HCT116 (cell line): ENCODE measurements around the gene UFD1. TPM values are rescaled to one million over a fixed set of nuclear protein-coding genes. Genes with fewer than 3 reads are reported as not detected.

Experiments used
- ATAC-seq: fragments of 200-7000 bp; cut with Tn5 transposase; 2 replicates; pipeline ENCODE4 v1.9.1; 2020; ENCODE audit warnings: mild to moderate bottlenecking, moderate library complexity
- BruUV-seq: library from RNA; stranded (reverse); fragments of 400-500 nt; replicated peaks from 2 replicates; lab custom pipeline; 2021; lab: Mats Ljungman, UMichigan
- CTCF ChIA-PET: fragments of 300-600 bp; sonication (Branson Sonifier 250); formaldehyde crosslinking; loops from one replicate; lab custom pipeline; 2021; ENCODE audit warnings: antibody characterized with exemption; lab: Charles Lee
- POLR2A ChIA-PET: fragments of 300-600, 350-600 bp; sonication (Branson Sonifier 250); formaldehyde crosslinking; loops from one replicate; lab custom pipeline; 2021; ENCODE audit warnings: antibody characterized with exemption; lab: Charles Lee
- RAD21 ChIA-PET, 2 experiments: fragments of 300-600 bp; sonication (Branson Sonifier 250); formaldehyde crosslinking; loops; one replicate each; lab custom pipeline; 2023; ENCODE audit warnings: low total read pairs in 2 of 2; ENCODE audit not compliant: uncharacterized antibody in 2 of 2, unreplicated experiment in 2 of 2, low non-redundant PET in 1 of 2; lab: Charles Lee
- DNase-seq: peaks from one replicate; pipeline ENCODE4 v3.0.0-alpha.2; 2010; ENCODE audit warnings: low read depth, low spot score
- H2AFZ ChIP-seq: fragments of 200-600 bp; shearing (Covaris generic), sonication (generic); 2 replicates; pipeline ENCODE4 v1.6.1; 2017; ENCODE audit warnings: low read depth, mixed run types, mixed read lengths, antibody characterized with exemption, low read length; ENCODE audit not compliant: poor library complexity, severe bottlenecking
- H3K27ac ChIP-seq: 2 replicates; pipeline ENCODE4 v1.5.1; 2012; ENCODE audit warnings: low read depth, low read length
- H3K27me3 ChIP-seq: fragments of 200-600 bp; sonication (generic); 2 replicates; pipeline ENCODE4 v1.6.1; 2016; ENCODE audit warnings: mixed run types, low read length, mixed read lengths; ENCODE audit not compliant: insufficient read depth
- H3K36me3 ChIP-seq, 2 experiments: fragments of 200-500 bp in 1 of 2; fragments of 200-600 bp in 1 of 2; sonication (Bioruptor generic) in 1 of 2; sonication (generic) in 1 of 2; 2 replicates each; pipeline versions ENCODE4 v1.5.1 to v1.6.1; 2014 to 2016; ENCODE audit warnings: low read length in 2 of 2, inconsistent platforms in 1 of 2, mixed read lengths in 1 of 2, mixed run types in 1 of 2; ENCODE audit not compliant: insufficient read depth in 2 of 2, control insufficient read depth in 1 of 2
- H3K4me1 ChIP-seq, 2 experiments: fragments of 200-600 bp in 1 of 2; sonication (generic) in 1 of 2; 2 replicates each; pipeline versions ENCODE4 v1.5.1 to v1.6.1; 2012 to 2017; ENCODE audit warnings: low read length in 2 of 2, inconsistent platforms in 1 of 2, mild to moderate bottlenecking in 1 of 2, mixed read lengths in 1 of 2, mixed run types in 1 of 2, moderate library complexity in 1 of 2; ENCODE audit not compliant: insufficient read depth in 2 of 2, control insufficient read depth in 1 of 2
- H3K4me2 ChIP-seq: fragments of 200-600 bp; sonication (generic); 2 replicates; pipeline ENCODE4 v1.6.1; 2017; ENCODE audit warnings: mixed run types, low read length, mixed read lengths
- H3K4me3 ChIP-seq, 2 experiments: fragments of 200-600 bp in 1 of 2; sonication (generic) in 1 of 2; replicated peaks in 1 of 2; 2 replicates each; pipeline ENCODE4 v1.5.1; 2011 to 2016; ENCODE audit warnings: low read length in 2 of 2, control low read depth in 1 of 2, low read depth in 1 of 2, mild to moderate bottlenecking in 1 of 2, mixed read lengths in 1 of 2, mixed run types in 1 of 2
- H3K79me2 ChIP-seq: fragments of 200-600 bp; sonication (generic); 2 replicates; pipeline ENCODE4 v1.6.1; 2017; ENCODE audit warnings: mild to moderate bottlenecking, mixed run types, low read length, moderate library complexity, mixed read lengths; ENCODE audit not compliant: insufficient read depth
- H3K9ac ChIP-seq: fragments of 200-600 bp; sonication (generic); 2 replicates; pipeline ENCODE4 v1.6.1; 2016; ENCODE audit warnings: low read length, mixed read lengths
- H3K9me2 ChIP-seq: fragments of 200-600 bp; sonication (generic), shearing (Covaris generic); 2 replicates; pipeline ENCODE4 v1.6.1; 2017; ENCODE audit warnings: mixed run types, mild to moderate bottlenecking, moderate library complexity; ENCODE audit not compliant: insufficient read depth
- H3K9me3 ChIP-seq, 2 experiments: fragments of 200-500 bp in 1 of 2; fragments of 200-600 bp in 1 of 2; sonication (Bioruptor generic) in 1 of 2; sonication (generic) in 1 of 2; 2 replicates each; pipeline ENCODE4 v1.6.1; 2014 to 2017; ENCODE audit warnings: low read length in 2 of 2, mixed read lengths in 2 of 2, inconsistent platforms in 1 of 2, low read depth in 1 of 2, mild to moderate bottlenecking in 1 of 2, mixed run types in 1 of 2, moderate library complexity in 1 of 2; ENCODE audit not compliant: control insufficient read depth in 1 of 2, insufficient read depth in 1 of 2
- H4K20me1 ChIP-seq: fragments of 200-600 bp; sonication (generic), shearing (Covaris generic); 2 replicates; pipeline ENCODE4 v1.6.1; 2017; ENCODE audit warnings: mixed run types, mild to moderate bottlenecking, moderate library complexity; ENCODE audit not compliant: insufficient read depth
- ATF3 ChIP-seq: IDR thresholded peaks from 2 replicates; pipeline ENCODE4 v1.6.1; 2012
- CBX3 ChIP-seq: IDR thresholded peaks from 2 replicates; pipeline ENCODE4 v1.6.1; 2012; ENCODE audit warnings: low read depth
- CTCF ChIP-seq, 3 experiments: fragments of 200-600 bp in 1 of 3; sonication (generic) in 1 of 3; IDR thresholded peaks in 2 of 3; conservative IDR thresholded peaks in 1 of 3; 2 replicates each; pipeline ENCODE4 v1.5.1; 2012 to 2017; ENCODE audit warnings: low read depth in 2 of 3, low read length in 2 of 3, antibody characterized with exemption in 1 of 3, borderline replicate concordance in 1 of 3, control low read depth in 1 of 3, mild to moderate bottlenecking in 1 of 3, mixed read lengths in 1 of 3, mixed run types in 1 of 3, moderate library complexity in 1 of 3; ENCODE audit not compliant: insufficient read depth in 1 of 3
- EGR1 ChIP-seq: IDR thresholded peaks from 2 replicates; pipeline ENCODE4 v1.6.1; 2012; ENCODE audit warnings: low read depth
- ELF1 ChIP-seq: IDR thresholded peaks from 2 replicates; pipeline ENCODE4 v1.6.1; 2012; ENCODE audit warnings: low read depth, borderline replicate concordance
- EZH2 ChIP-seq: fragments of 200-600 bp; sonication (generic); IDR thresholded peaks from 2 replicates; pipeline ENCODE4 v1.6.1; 2017; ENCODE audit warnings: antibody characterized with exemption, mixed run types
- EZH2phosphoT487 ChIP-seq: fragments of 200-600 bp; IDR thresholded peaks from 2 replicates; pipeline ENCODE4 v1.6.1; 2018; ENCODE audit warnings: antibody characterized with exemption, borderline replicate concordance
- FOSL1 ChIP-seq: IDR thresholded peaks from 2 replicates; pipeline ENCODE4 v1.6.1; 2012; ENCODE audit warnings: low read depth
- JUND ChIP-seq: IDR thresholded peaks from 2 replicates; pipeline ENCODE4 v1.6.1; 2012
- MAX ChIP-seq: IDR thresholded peaks from 2 replicates; pipeline ENCODE4 v1.6.1; 2012
- POLR2A ChIP-seq: IDR thresholded peaks from 2 replicates; pipeline ENCODE4 v1.7.0; 2011; ENCODE audit warnings: borderline replicate concordance; ENCODE audit not compliant: insufficient read depth, insufficient read length; ENCODE audit errors: extremely low read depth
- POLR2AphosphoS5 ChIP-seq: IDR thresholded peaks from 2 replicates; pipeline ENCODE4 v1.6.1; 2011; ENCODE audit warnings: mild to moderate bottlenecking, low read depth, low read length, moderate library complexity
- RAD21 ChIP-seq: IDR thresholded peaks from 2 replicates; pipeline ENCODE4 v1.6.1; 2012; ENCODE audit warnings: low read depth, mild to moderate bottlenecking
- SIN3A ChIP-seq: IDR thresholded peaks from 2 replicates; pipeline ENCODE4 v1.6.1; 2012; ENCODE audit warnings: low read depth
- SP1 ChIP-seq: IDR thresholded peaks from 2 replicates; pipeline ENCODE4 v1.6.1; 2012; ENCODE audit warnings: low read depth
- SRF ChIP-seq: IDR thresholded peaks from 2 replicates; pipeline ENCODE4 v1.6.1; 2012; ENCODE audit warnings: low read depth
- TCF7L2 ChIP-seq: IDR thresholded peaks from 2 replicates; pipeline ENCODE4 v1.7.0; 2011; ENCODE audit warnings: borderline replicate concordance, inconsistent platforms; ENCODE audit not compliant: insufficient read depth, insufficient read length; ENCODE audit errors: extremely low read depth
- YY1 ChIP-seq: IDR thresholded peaks from 2 replicates; pipeline ENCODE4 v1.6.1; 2011; ENCODE audit warnings: low read length, low read depth, moderate library complexity, mild to moderate bottlenecking; ENCODE audit not compliant: insufficient replicate concordance; ENCODE audit errors: extremely low read depth
- ZBTB33 ChIP-seq: IDR thresholded peaks from 2 replicates; pipeline ENCODE4 v1.6.1; 2011; ENCODE audit warnings: mild to moderate bottlenecking, low read length, moderate library complexity; ENCODE audit not compliant: insufficient replicate concordance; ENCODE audit errors: extremely low read depth
- ZFX ChIP-seq: fragments of 450-650 bp; IDR thresholded peaks from 2 replicates; pipeline ENCODE4 v1.6.1; 2017
- ZNF274 ChIP-seq: fragments of 200-500 bp; sonication (Bioruptor generic); IDR thresholded peaks from 2 replicates; pipeline ENCODE4 v1.6.1; 2014; ENCODE audit warnings: mild to moderate bottlenecking, low read depth, low read length, inconsistent platforms
- intact Hi-C: fragments of 100-400 bp; cut with micrococcal nuclease; formaldehyde crosslinking; loops from 2 replicates; pipeline ENCODE4 v1.10.0; 2022
- total RNA-seq: library from RNA; stranded (reverse); gene quantifications from one replicate; pipeline ENCODE4 v1.2.1, GENCODE V29; 2021; ENCODE audit not compliant: unreplicated experiment

Gene UFD1
- total RNA-seq, 1 experiment from 2014 or later = 97.5 TPM

- RAD21 ChIA-PET = no interaction called here
- H3K4me3 ChIP-seq = peak within 1 kb of the TSS; percentile 92 to 94
- CTCF ChIA-PET = no interaction called here
- H3K36me3 ChIP-seq = peaks cover 7 to 12% of the 10 kb centered on the region in 2 experiments; a peak in 3 of 4 replicates
- POLR2A ChIA-PET = interaction anchor here (1.1 to 1.2 kb wide), 3 partner anchors 11 to 254 kb away, joined by 3 to 4 read pairs (median 3); partner anchors contain the start of genes C22orf39 and SLC25A1
- peaks cover 63% of the 10 kb centered on the region for H3K79me2 ChIP-seq
- peaks cover 16 to 17% of the 10 kb centered on the region in 2 experiments for H3K4me1 ChIP-seq
- ATAC-seq (peak; percentile 89), DNase-seq (peak; percentile 85)
- no peaks in the 10 kb centered on the region for H3K9me3 ChIP-seq
- no peak within 1 kb of the TSS for H2AFZ ChIP-seq
- peak within 1 kb of the TSS; percentile 99 for H3K4me2 ChIP-seq
- intact Hi-C loops = loop anchor here (1.0 kb wide), 1 partner anchor 47 kb away; the partner anchor contains the start of genes CDC45 and UFD1
- no peaks in the 10 kb centered on the region for H3K9me2 ChIP-seq
- TF ChIP-seq SRF (peak; percentile 66), POLR2A (peak; percentile 97), ELF1 (peak; percentile 57), FOSL1 (peak; percentile 7; the same call in 1 of the 2 replicates), POLR2AphosphoS5 (peak; percentile 94), ZFX (peak; percentile 84), ZNF274 (no peak), JUND (peak; percentile 55), EZH2phosphoT487 (no peak), RAD21 (no peak), YY1 (peak; percentile 90), SP1 (peak; percentile 88), EGR1 (peak; percentile 94), CBX3 (peak; percentile 96), ATF3 (no peak), TCF7L2 (peak; percentile 66), SIN3A (peak; percentile 93), MAX (peak; percentile 96), ZBTB33 (peak; percentile 24), EZH2 (no peak), CTCF (IDR thresholded peaks at IDR 0.05 in 2 of 3, conservative IDR thresholded peaks at IDR 0.05 in 1 of 3; ENCODE audit: borderline replicate concordance in 1 of 3, insufficient read depth in 1 of 3, low read depth in 2 of 3, low read length in 2 of 3) (no peak)
- H3K27ac ChIP-seq = peak within 1 kb of the TSS; percentile 98
- no peaks in the 10 kb centered on the region for H4K20me1 ChIP-seq
- H3K9ac ChIP-seq = peak within 1 kb of the TSS; percentile 97
- H3K27me3 ChIP-seq = no peaks in the 10 kb centered on the region
- no TSS peak for BruUV-seq
Measured at GRCh38 chr22:19432133-19432851, 46.7 kb downstream of the UFD1 start, which contains the start of gene MRPL40. Gene MRPL40, plus strand, starts transcription at chr22:19432545. Its CDS starts 10 bp downstream, at chr22:19432555.
